Kidney (tissue), 14 donors: Measurements from ENCODE around the gene C10orf95. TPM values are rescaled to one million over a fixed set of nuclear protein-coding genes. Genes with fewer than 3 reads are reported as not detected.

Source experiments
- DNase-seq, 5 donors: peaks; one replicate each; pipeline ENCODE4 v3.0.0-alpha.2; 2013 to 2020
- FAIRE-seq: peaks from 2 replicates; lab custom pipeline; 2012; peaks lifted over from hg19 to GRCh38; lab: Jason Lieb, UNC
- H3K27ac ChIP-seq, 2 donors: one replicate each; pipeline ENCODE4 v1.7.0; 2013; ENCODE audit warnings: low read depth in 2 of 2, low read length in 2 of 2, inconsistent platforms in 1 of 2
- H3K27me3 ChIP-seq: one replicate; pipeline ENCODE4 v1.7.1; 2013; ENCODE audit warnings: low read length, inconsistent platforms; ENCODE audit not compliant: control insufficient read depth, insufficient read depth
- H3K36me3 ChIP-seq, 3 donors: one replicate each; pipeline versions ENCODE4 v1.7.0 to v1.7.1; 2013; ENCODE audit warnings: low read length in 3 of 3, control low read depth in 1 of 3, inconsistent platforms in 1 of 3; ENCODE audit not compliant: insufficient read depth in 3 of 3, control insufficient read depth in 2 of 3
- H3K4me1 ChIP-seq, 3 donors: one replicate each; pipeline versions ENCODE4 v1.7.0 to v1.7.1; 2013; ENCODE audit warnings: low read length in 3 of 3, inconsistent platforms in 1 of 3, low read depth in 1 of 3; ENCODE audit not compliant: control insufficient read depth in 2 of 3, insufficient read depth in 2 of 3
- H3K4me3 ChIP-seq, 3 donors: one replicate each; pipeline versions ENCODE4 v1.7.0 to v1.8.1; 2013; ENCODE audit warnings: low read length in 3 of 3, control low read depth in 1 of 3, inconsistent platforms in 1 of 3
- H3K9ac ChIP-seq, 3 donors: one replicate each; pipeline versions ENCODE4 v1.7.0 to v1.7.1; 2013; ENCODE audit warnings: low read length in 3 of 3, control low read depth in 1 of 3, inconsistent platforms in 1 of 3
- H3K9me3 ChIP-seq, 3 donors: one replicate each; pipeline versions ENCODE4 v1.7.0 to v1.7.1; 2013; ENCODE audit warnings: low read length in 3 of 3, control low read depth in 1 of 3, inconsistent platforms in 1 of 3; ENCODE audit not compliant: control insufficient read depth in 2 of 3, insufficient read depth in 1 of 3
- intact Hi-C: fragments of 100-400 bp; cut with DNase I; formaldehyde crosslinking; loops from one replicate; pipeline ENCODE4 v1.11.1; 2022
- polyA plus RNA-seq: library from polyadenylated mRNA; stranded (reverse); fragments of 350-450 nt; fragmentation: Illumina TruSeq; extraction: RNeasy Lipid Tissue Mini Kit (QIAGEN cat#74804); gene quantifications from one replicate; pipeline ENCODE4 v1.2.3, GENCODE V29; 2014; ENCODE audit warnings: low read depth, low replicate concordance; ENCODE audit not compliant: insufficient read depth
- total RNA-seq: library from RNA; stranded (reverse); fragmentation: NEBNext Ultra II Directional; extraction: Animal tissue kit (Norgen Biotek cat#: 25700); gene quantifications from one replicate; pipeline ENCODE4 v1.2.1, GENCODE V29; 2021
- TF ChIP-seq, protein P1 (sequence below): IDR thresholded peaks from 3 replicates; pipeline ENCODE4 v1.5.1; 2012; ENCODE audit warnings: mild to moderate bottlenecking, moderate library complexity, borderline replicate concordance; ENCODE audit not compliant: insufficient read depth; ENCODE audit errors: extremely low read depth
- donor health status: control.
- donor health status: control.
- donor health status: control.
- donor health status: control.
- donor health status: control.
- donor health status: DM: yes; HTN: yes; CAD: no.
- donor health status: Normal renal cell carcinoma (clear cell type).

The C10orf95 gene
- total and polyA plus RNA-seq, 2 donors from 2014 or later: 0.62 to 2.7 TPM

- Histone ChIP-seq H3K9me3 (no peaks in the 10 kb centered on the region), H3K27ac (peak overlapping the region; percentile 87), H3K4me1 (peaks cover 0 to 15% (median 5%) of the 10 kb centered on the region in 3 donors), H3K27me3 (no peaks in the 10 kb centered on the region), H3K4me3 (peak overlapping the region; percentile 75 to 84 (median 75)), H3K9ac (peak overlapping the region; percentile 40 to 73 (median 50)), H3K36me3 (no peaks in the 10 kb centered on the region)
- peak; percentile 49 for FAIRE-seq
- intact Hi-C loops: no loop called here
- TF ChIP-seq, protein P1, sequence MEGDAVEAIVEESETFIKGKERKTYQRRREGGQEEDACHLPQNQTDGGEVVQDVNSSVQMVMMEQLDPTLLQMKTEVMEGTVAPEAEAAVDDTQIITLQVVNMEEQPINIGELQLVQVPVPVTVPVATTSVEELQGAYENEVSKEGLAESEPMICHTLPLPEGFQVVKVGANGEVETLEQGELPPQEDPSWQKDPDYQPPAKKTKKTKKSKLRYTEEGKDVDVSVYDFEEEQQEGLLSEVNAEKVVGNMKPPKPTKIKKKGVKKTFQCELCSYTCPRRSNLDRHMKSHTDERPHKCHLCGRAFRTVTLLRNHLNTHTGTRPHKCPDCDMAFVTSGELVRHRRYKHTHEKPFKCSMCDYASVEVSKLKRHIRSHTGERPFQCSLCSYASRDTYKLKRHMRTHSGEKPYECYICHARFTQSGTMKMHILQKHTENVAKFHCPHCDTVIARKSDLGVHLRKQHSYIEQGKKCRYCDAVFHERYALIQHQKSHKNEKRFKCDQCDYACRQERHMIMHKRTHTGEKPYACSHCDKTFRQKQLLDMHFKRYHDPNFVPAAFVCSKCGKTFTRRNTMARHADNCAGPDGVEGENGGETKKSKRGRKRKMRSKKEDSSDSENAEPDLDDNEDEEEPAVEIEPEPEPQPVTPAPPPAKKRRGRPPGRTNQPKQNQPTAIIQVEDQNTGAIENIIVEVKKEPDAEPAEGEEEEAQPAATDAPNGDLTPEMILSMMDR: no peak
- DNase-seq: peak; percentile 87 to 93 (median 92)
Measured at GRCh38 chr10:102449321-102450123, 1.8 kb downstream of the C10orf95 start.

- Histone ChIP-seq H3K36me3 (no peaks in the 10 kb centered on the region), H3K27ac (no peak overlapping the region), H3K9ac (no peak overlapping the region), H3K4me1 (peaks cover 0 to 5% (median 4%) of the 10 kb centered on the region in 3 donors), H3K9me3 (no peaks in the 10 kb centered on the region), H3K27me3 (no peaks in the 10 kb centered on the region), H3K4me3 (no peak overlapping the region)
- TF ChIP-seq, protein P1: no peak
- DNase-seq (no peak), FAIRE-seq (no peak)
- intact Hi-C loops: no loop called here
Measured at GRCh38 chr10:102444851-102445250, 6.5 kb downstream of the C10orf95 start.

- TF ChIP-seq, protein P1: no peak
- FAIRE-seq (no peak), DNase-seq (no peak)
- H3K4me1 ChIP-seq: no peaks in the 10 kb centered on the region
- no peak overlapping the region for H3K4me3 ChIP-seq
- H3K9ac ChIP-seq: no peak overlapping the region
- no peak overlapping the region for H3K27ac ChIP-seq
- intact Hi-C loops: no loop called here
- H3K27me3 ChIP-seq: no peaks in the 10 kb centered on the region
- H3K9me3 ChIP-seq: no peaks in the 10 kb centered on the region
- no peaks in the 10 kb centered on the region for H3K36me3 ChIP-seq
Measured at GRCh38 chr10:102438374-102438773, 13.0 kb downstream of the C10orf95 start.
